Neuron (in vitro differentiated cells): ENCODE data around the gene EVL.
"Not testable (repeated sequence)": the region's sequence is repeated elsewhere in the genome, so short reads cannot be mapped to it uniquely, and the experiment has no call there.

Experiments used
- H2AFZ ChIP-seq: one replicate; pipeline ENCODE4 v1.6.1; 2013; ENCODE audit warnings: low read depth, mild to moderate bottlenecking, inconsistent platforms, low read length, moderate library complexity
- H3K27me3 ChIP-seq: one replicate; pipeline ENCODE4 v1.6.1; 2013; ENCODE audit warnings: low read length; ENCODE audit not compliant: insufficient read depth
- H3K36me3 ChIP-seq: one replicate; pipeline ENCODE4 v1.6.1; 2013; ENCODE audit warnings: low read length; ENCODE audit not compliant: insufficient read depth
- H3K4me1 ChIP-seq: one replicate; pipeline ENCODE4 v1.6.1; 2013; ENCODE audit warnings: low read length; ENCODE audit not compliant: insufficient read depth
- H3K4me3 ChIP-seq: 2 replicates; pipeline ENCODE4 v1.5.1; 2013; ENCODE audit warnings: mild to moderate bottlenecking, low read length, moderate library complexity
- H3K9me3 ChIP-seq: one replicate; pipeline ENCODE4 v1.6.1; 2013; ENCODE audit warnings: low read length

The EVL gene

DNA sequence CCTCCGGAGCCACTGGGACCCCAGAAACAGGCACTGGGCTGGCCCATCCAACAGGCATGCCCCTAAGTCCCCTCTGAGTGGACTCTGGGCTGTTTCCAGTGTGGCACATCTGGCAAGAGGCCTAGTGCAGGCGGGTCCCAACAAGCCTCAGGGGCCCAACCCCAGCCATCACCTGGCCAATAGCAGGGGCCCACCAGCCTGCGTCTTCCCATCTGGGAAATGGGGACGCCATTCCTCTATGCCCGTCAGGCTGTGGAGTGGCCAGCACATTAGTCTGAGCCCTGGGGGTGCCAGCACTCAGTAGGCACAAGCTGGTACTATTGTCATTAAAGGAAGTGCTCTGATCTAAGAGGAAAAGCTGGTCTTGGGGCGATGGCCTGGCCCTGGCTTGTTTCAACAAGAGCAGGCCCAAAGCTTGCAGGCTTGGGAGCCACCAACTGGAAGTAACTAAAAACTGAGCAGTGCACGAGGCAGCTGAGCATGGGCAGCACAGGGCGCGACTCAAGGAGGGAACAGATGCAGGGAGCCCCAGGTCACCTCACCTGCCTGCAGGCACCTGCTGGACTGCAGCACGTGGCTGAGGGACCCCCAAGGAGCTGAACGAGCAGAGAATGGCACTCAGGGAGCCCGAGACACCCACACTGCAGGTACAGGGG lies 85.8 kb downstream of the EVL start:
- Histone ChIP-seq H3K4me3 (no peak overlapping the region), H3K4me1 (no peaks in the 10 kb centered on the region), H3K36me3 (no peaks in the 10 kb centered on the region), H3K27me3 (peaks cover under 1% of the 10 kb centered on the region), H2AFZ (no peak overlapping the region), H3K9me3 (peaks cover 3% of the 10 kb centered on the region)

DNA sequence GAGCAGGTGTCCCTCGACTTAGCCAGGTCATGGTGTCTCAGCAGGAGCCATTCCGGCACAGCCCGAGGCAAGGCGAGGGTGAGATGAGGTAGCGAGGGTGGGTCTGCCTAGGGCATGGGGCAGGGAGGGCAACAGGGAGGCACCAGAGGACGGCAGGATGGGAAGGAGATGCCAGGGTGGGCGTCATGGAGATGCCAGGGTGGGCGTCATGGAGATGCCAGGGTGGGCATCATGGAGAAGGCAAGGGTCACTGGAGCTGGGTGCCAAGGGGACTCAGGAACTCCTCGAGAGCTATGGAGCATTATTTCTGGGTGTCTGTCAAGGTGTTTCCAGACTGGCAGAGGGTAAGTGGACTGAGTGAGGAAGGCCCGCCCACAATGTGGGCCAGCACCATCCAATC lies 86.9 kb downstream of the EVL start:
- Histone ChIP-seq H2AFZ (no peak overlapping the region), H3K4me1 (no peaks in the 10 kb centered on the region), H3K27me3 (peaks cover 11% of the 10 kb centered on the region), H3K36me3 (no peaks in the 10 kb centered on the region), H3K9me3 (peaks cover 3% of the 10 kb centered on the region), H3K4me3 (no peak overlapping the region)

DNA sequence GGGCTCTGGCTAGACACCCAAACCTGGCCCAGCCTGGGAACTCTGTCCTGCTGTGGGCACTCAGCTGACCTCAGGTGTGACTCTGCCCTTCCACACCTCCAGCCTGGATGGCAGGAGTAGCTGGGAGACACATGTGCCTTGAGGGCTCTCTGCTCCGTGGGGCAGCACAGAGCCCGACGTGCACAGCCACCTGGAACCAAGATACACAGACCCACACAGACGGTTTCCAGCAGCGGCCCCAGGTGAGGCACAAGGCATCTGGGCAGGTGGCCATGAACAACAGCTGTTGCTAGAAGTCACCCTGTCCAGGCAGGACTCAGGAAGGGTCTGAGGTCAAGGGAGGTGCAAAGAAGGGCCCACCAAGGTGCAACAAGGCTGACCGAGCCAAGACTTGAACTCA lies 88.3 kb downstream of the EVL start:
- H3K36me3 ChIP-seq = no peaks in the 10 kb centered on the region
- H3K9me3 ChIP-seq = peaks cover 3% of the 10 kb centered on the region
- no peak overlapping the region for H3K4me3 ChIP-seq
- peaks cover 17% of the 10 kb centered on the region for H3K27me3 ChIP-seq
- no peak overlapping the region for H2AFZ ChIP-seq
- H3K4me1 ChIP-seq = no peaks in the 10 kb centered on the region

DNA sequence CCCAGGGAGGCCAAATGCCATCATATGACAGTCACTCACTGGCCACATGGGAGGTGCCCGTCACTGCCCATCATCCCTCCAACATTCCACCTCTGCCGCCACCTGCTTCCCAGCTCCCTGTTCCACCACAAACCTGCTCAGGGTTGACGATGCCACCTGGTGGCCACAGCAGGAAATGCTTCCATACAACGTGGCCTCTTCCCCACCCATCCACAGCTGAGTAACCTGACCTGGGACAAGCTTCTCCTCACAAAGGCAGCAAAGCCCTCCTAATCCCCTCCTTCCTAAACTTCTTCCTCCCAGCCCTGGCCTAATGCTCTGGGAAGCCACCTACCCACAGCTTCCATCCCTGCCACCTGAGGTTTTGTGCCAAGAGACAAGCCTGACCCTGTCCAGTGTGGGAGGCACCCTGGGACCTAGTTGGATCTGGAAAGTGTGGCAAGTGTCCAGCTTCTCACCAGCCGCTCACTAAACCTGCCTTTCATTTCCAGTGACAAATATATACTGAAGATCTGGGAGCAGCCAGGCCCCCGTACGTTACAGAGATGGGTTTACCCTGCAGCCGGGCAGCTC lies 89.9 kb downstream of the EVL start:
- Histone ChIP-seq H3K36me3 (no peaks in the 10 kb centered on the region), H3K9me3 (peaks cover 5% of the 10 kb centered on the region), H2AFZ (no peak overlapping the region)

DNA sequence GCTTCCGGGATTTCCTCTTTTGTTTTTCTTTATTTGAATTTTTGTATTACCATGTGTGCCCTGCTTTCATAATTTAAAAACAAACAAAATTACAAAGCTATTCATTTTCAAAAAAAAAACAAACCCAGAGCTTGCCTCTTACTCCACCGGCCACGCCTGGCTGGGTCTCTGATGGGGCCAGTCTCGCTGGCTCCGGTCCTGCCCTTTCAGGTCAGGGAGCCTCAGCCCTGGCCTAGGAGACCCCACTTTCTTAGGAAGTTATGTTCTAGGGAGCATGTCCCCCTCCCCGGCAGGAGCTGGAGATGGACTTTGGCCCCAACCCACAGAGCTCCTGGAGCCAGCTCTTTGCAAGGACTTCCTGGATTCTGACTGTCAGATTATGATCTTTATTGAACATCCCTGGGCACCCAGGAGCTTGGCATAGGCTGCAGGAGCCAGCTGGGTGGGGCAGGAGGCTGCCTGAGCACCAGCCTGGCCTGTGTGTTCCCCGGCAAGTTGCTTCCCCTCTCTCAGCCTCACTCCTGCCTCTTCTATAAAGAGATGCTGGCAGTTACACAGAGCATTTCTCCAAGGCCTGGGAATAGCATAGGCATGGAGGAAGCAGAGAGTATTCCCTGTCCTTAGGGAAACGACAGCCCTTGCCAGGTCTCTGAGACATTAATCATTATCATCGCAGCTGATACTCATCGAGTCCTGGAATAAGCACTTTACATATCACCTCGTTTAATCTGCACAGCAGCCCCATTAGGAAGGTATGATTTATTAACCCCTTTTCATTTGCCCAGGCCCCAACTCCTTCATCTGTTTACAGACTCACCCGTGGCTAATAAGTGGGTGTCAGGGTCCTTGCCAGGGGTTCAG lies 90.8 kb downstream of the EVL start:
- Histone ChIP-seq H3K4me1 (peaks cover 2% of the 10 kb centered on the region), H3K9me3 (peaks cover 11% of the 10 kb centered on the region), H3K27me3 (peaks cover 40% of the 10 kb centered on the region), H2AFZ (no peak overlapping the region), H3K4me3 (no peak overlapping the region), H3K36me3 (no peaks in the 10 kb centered on the region)

More for the DNA sequence above, 89.9 kb downstream of the EVL start:
- Histone ChIP-seq H3K4me3 (no peak overlapping the region), H3K4me1 (peaks cover 2% of the 10 kb centered on the region), H3K27me3 (peaks cover 32% of the 10 kb centered on the region)

DNA sequence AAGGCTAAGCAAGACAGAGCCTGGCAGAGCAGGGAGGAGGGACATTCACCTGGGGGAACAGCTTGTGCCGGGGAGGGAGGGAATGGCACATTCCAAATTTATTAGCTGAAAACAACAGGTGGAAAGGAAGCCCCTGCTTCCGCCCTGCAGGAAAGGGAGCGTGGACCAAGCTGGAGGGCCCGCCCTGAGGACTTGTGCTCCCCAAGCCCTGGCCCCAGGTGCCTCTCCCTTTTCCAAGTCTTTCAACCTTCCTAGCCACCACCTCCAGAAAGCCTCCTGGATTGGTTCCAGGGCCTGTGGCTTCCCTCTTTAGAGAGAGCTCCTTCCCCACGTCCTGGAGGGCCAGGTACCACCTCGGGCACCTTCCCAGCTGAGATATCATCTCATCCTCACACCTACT lies 91.6 kb downstream of the EVL start:
- Histone ChIP-seq H3K27me3 (peaks cover 46% of the 10 kb centered on the region), H2AFZ (no peak overlapping the region), H3K9me3 (peaks cover 11% of the 10 kb centered on the region), H3K36me3 (no peaks in the 10 kb centered on the region), H3K4me3 (no peak overlapping the region), H3K4me1 (peaks cover 2% of the 10 kb centered on the region)

DNA sequence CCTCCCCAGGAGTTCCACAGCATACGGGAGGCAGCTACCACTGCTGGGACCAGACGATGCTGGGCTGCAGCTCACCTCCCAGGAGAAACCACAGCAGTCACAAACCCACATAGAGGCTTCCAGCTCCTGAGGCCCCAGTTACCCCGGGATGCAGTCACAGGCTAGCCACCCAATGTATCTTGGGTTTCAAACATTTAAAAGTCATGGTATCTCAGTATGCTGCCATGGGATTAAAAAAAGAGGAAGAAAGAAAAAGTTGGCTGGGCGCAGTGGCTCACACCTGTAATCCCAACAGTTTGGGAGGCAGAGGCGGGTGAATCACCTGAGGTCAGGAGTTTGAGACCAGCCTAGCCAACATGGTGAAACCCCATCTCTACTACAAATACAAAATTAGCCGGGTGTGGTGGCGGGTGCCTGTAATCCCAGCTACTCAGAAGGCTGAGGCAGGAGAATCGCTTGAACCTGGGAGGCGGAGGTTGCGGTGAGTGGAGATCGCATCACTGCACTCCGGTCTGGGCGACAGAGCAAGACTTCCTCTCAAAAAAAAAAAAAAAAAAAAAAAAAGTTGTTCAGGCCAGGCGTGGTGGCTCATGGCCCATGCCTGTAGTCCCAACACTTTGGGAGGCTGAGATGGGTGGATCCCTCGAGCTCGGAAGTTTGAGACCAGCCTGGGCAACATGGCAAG lies 92.5 kb downstream of the EVL start:
- H2AFZ ChIP-seq, H3K4me1 ChIP-seq, H3K4me3 ChIP-seq, H3K9me3 ChIP-seq, H3K36me3 ChIP-seq: not testable (repeated sequence)
- peaks cover 48% of the 10 kb centered on the region for H3K27me3 ChIP-seq

DNA sequence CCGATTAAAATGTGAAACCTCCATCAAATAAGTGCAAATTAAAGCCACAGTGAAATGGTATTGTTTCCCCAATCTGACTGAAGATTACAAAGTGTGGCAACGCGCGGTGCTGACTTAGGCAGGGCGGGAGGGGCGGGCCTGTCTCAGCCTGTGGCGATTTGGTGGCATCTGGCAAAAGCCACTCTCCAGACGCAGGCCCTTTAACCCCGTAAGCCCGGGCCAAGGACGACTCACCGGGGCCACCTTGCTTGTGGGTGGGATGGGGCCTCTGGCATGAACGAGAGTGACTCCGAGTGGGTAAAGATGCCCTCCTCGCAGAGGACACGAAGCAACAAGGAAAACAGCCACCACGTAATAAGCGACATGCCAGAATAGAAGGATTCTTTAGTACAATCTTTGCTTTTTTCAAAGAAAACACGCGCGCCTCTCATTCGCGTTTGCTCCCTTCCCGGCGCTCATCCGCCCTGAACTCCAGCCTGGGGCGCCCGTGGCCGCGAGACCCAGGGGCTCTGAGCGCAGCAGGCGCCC lies 93.4 kb downstream of the EVL start:
- Histone ChIP-seq H3K36me3 (no peaks in the 10 kb centered on the region), H2AFZ (peak overlapping the region; percentile 26), H3K4me1 (peaks cover 2% of the 10 kb centered on the region), H3K9me3 (peaks cover 8% of the 10 kb centered on the region), H3K27me3 (peaks cover 48% of the 10 kb centered on the region), H3K4me3 (no peak overlapping the region)

DNA sequence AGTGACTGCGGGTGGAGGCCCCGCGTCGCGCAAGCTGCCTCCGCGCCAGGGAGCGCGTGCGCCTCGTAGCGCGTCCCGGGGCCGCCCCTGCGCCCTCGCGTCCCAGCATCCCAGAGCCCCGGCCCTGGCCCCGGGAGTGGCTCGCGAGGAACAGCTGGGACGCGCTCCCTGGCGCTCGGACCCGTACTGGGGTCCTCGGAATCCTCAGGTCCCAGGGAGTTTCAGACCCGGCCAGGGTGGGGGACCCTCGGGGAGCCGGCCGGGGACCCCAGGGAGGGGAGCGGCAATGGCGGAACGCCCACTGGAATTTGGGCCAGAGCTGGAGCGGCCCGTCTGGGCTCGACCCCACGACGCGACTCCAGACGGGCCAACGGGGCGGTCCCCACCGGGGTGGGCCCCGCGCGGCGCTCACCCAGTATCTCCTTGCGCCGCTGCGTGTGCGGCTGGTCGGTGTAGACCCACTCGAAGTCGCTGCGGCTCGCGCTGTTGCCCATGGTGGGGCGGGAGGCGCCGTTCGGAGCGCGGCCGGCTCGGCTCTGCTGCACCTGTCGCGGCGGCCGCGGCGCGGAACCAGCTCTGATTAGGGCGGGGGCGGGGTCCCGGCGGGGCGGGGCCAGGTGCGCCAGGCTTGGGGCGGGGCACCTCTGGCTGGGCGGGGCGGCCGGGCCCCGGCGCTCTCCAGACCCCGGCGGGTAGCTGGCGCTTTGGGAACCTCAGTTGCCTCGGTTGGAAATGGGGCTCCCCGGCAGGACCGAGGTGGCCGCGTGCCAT lies 94.1 kb downstream of the EVL start, which contains the start of gene DEGS2:
Gene DEGS2, minus strand, starts transcription at position 552 of the 771 bp plus-strand sequence. Its CDS starts 58 bp downstream, at position 494.
- Histone ChIP-seq H3K4me1 (peaks cover 2% of the 10 kb centered on the region), H3K36me3 (no peaks in the 10 kb centered on the region), H2AFZ (peak within 1 kb of the TSS; percentile 26), H3K27me3 (peaks cover 48% of the 10 kb centered on the region), H3K9me3 (peaks cover 8% of the 10 kb centered on the region), H3K4me3 (no peak within 1 kb of the TSS)

DNA sequence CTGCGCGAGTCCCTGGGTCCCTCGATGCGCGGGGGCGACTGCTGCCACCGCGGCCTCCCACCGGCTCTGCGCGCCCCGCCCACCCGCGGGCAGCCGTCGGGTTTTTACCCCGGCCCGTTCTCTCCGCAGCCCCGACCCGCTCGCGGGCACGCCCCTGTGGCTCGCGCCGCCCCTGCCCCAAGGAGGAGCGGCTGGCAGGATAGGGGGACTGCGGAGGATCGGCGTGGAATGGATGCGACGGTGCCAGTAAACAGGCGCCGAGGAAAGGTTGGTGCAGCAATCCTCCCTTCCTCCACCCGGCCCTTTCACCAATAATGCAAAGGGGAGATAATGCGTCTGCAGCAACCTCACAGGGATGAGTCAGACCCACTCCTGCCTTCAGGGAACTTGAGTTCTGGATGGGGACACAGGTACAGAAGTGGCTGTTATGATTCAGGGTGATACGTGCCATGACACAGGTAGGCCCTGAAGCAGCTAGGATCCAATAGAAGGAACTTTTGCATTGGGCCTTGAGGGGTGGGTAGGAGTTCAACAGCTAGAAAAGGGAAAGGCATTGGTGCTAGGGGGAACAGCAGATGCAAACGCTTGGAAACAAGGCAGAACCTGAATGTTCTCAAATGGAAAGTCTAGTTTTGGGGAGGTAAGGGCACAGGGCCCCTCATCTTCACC lies 94.8 kb downstream of the EVL start:
- Histone ChIP-seq H3K36me3 (no peaks in the 10 kb centered on the region), H3K27me3 (peaks cover 48% of the 10 kb centered on the region), H3K4me3 (no peak overlapping the region), H3K9me3 (peaks cover 8% of the 10 kb centered on the region), H3K4me1 (peaks cover 2% of the 10 kb centered on the region), H2AFZ (no peak overlapping the region)

DNA sequence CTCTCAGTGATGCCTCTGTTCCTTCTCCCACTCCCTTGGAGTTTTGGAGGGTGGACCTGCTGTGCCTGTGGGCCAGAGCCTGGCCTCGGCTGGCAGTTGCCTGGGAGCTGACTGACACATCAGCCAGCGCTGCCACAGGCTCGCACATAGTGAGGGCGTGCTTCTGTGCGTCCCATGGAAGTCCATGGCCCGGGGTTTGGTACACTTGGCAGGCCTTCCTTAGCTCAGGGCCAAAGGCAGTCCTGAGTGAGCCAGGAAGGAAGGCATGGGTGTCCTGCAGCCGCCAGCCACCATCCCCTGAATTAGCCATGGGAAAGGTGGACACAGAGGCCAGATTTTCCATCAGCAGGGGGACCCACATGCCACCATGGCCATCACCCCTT lies 95.3 kb downstream of the EVL start:
- Histone ChIP-seq H3K9me3 (peaks cover 8% of the 10 kb centered on the region), H3K27me3 (peaks cover 48% of the 10 kb centered on the region), H3K4me3 (no peak overlapping the region), H3K4me1 (peaks cover 2% of the 10 kb centered on the region), H3K36me3 (no peaks in the 10 kb centered on the region), H2AFZ (no peak overlapping the region)

DNA sequence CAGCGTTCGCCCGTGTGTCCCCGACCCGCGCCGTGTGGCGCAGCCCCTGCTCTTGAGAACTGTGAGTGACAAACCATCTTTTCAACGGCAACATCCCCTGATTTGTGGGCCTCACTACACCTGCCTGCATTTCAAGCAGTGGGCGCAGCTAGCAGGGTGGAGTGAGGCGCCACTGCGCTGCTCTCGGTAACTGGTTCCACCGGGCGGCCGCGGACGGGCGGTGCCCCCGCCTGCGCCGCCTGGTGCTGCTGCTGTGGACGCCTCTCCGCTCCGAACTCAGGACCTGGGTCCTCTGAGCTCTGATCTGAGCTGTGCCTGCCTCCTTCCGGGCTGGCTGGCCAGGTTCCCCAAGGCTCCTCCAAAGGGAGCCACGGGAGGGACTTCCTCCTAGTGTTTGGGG lies 100.2 kb downstream of the EVL start:
- H3K27me3 ChIP-seq = peaks cover 14% of the 10 kb centered on the region
- H3K4me3 ChIP-seq = no peak overlapping the region
- no peak overlapping the region for H2AFZ ChIP-seq

More for the DNA sequence above, 100.2 kb downstream of the EVL start:
- H3K36me3 ChIP-seq = no peaks in the 10 kb centered on the region
- H3K4me1 ChIP-seq = no peaks in the 10 kb centered on the region
- H3K9me3 ChIP-seq = peaks cover 3% of the 10 kb centered on the region
